NCI-H524 (cell line): ENCODE measurements around the gene TBC1D24.

ENCODE experiments used
- DNase-seq, 2 experiments: peaks; one replicate each; lab custom pipeline; 2025; lab: John Stamatoyannopoulos, UW

Gene TBC1D24

DNA sequence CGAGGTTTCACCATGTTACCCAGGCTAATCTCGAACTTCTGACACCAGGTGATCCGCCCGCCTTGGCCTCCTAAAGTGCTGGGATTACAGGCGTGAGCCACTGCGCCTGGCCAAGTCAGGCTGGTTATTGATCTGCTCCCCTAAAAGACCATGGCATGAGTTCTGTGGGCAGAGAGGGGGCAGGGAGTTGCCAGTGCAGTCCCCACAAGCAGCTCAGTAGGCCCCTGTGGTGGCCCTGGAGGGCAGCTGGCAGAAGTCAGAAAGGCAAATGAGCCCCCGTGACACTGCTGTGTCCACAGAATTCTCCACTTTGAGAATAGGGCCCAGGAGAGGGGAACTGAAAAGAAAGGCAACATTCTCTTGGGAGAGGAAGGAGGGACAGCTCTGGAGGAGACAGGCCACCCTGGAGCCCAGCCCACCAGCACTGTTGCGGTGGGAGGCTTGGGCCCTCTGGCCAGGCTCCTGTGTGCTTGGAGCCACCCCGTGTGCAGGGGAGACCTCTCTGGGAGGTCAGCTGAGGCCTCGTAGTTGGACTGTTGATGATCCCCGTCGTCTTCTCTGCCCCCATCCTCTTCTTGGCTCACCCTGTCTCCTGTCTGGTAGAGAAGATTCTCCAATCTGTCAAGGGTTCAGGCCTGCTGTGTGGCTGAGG is 43.2 kb downstream of the TBC1D24 start:
- DNase-seq: no peak

DNA sequence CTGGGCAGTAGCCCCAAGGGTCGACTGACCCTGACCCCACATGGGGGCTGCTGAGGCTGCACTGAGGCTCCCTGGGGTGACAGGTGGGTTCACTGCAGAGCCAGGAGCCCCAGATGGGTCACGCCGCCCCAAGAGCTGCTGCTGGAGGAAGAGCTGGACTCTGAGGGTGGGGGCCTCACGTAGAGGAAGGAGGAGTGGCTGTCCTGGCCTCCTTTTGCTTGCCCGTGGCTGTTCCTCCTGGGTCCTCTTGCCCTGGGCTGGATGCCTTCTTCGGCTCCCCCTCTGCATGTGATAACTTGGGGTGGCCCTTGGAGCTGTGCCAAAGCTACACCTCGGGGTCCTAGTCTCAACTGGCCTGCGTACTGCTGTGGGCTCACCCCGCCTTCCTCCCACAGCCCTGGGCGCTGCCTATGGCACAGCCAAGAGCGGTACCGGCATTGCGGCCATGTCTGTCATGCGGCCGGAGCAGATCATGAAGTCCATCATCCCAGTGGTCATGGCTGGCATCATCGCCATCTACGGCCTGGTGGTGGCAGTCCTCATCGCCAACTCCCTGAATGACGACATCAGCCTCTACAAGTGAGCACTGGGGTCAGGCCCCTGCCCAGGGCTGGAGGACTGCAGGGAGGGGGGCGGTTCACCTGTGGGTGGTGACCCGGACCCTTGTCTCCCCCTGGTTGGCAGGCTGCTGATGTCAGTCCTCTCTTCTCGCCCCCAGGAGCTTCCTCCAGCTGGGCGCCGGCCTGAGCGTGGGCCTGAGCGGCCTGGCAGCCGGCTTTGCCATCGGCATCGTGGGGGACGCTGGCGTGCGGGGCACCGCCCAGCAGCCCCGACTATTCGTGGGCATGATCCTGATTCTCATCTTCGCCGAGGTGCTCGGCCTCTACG is 44.1 kb downstream of the TBC1D24 start:
- no peak for DNase-seq

DNA sequence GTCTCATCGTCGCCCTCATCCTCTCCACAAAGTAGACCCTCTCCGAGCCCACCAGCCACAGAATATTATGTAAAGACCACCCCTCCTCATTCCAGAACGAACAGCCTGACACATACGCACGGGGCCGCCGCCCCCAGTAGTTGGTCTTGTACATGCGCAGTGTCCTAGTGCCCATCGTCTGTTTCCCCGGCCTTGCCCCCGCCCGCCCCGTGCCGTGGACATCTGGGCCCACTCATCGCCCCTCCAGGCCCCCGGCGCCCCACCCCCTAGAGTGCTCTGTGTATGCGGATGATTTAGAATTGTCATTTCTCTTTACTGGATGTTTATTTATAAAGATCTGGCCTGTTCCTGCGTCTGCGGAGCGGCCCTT is 44.8 kb downstream of the TBC1D24 start:
- no peak for DNase-seq

- DNase-seq: peak; percentile 73 to 82
Observed at GRCh38 chr16:2520097-2520783, 45.3 kb downstream of the TBC1D24 start, which contains the start of gene AMDHD2. AMDHD2 (plus strand) TSS chr16:2520371; CDS start chr16:2520459, 88 bp downstream.

- no peak for DNase-seq
Observed at GRCh38 chr16:2520784-2521531, 46.0 kb downstream of the TBC1D24 start.

- no peak for DNase-seq
Observed at GRCh38 chr16:2523801-2524231, 48.9 kb downstream of the TBC1D24 start.

DNA sequence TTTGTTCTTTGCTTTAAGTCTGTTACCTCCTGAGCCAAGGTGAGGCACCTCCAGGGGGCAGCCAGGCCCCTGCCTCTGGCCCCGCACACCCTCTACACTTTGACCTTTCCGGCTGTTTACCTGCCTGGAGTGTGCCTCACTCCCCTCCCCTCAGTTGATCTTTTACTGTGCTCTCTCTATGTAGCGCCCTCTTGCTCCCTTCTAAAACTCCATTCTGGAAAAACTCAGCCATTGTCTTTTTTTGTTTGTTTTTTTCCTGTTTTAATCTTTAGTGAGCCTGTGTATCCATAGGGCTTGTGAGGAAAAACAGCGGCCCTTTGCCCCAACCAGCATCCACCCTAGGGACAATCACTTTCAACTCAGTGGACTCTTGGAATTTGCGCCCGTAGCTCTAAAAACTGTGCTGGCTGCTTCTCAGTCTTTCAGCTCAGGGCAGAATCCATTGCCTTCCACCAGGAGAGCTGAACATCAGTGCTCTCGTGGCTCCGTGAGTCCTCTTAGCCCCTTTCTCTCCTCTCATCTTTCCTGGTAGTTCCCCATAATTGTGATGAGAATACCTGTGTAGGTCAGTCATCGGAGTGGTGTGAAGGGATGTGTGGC is 49.5 kb downstream of the TBC1D24 start:
- DNase-seq: no peak

DNA sequence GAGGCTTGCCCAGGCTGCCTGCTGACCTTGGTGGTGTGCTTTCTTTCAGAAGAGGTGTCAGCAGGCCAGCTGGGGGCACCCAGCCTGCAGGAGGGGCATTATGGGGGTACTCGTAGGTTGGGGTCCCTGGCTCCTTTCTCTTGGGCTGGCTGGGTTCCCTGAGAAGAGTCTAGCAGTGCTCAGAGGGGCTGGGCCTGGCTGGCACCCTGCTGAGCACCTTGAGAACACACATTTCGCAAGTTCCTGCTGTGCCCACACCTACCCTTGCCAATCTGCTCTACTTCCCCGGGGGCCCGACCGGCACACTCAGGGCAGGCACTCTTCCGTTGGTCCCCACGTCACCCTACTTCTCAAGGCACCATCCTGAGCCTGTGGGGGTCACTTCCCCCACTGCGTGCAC is 51.2 kb downstream of the TBC1D24 start:
- DNase-seq: no peak

DNA sequence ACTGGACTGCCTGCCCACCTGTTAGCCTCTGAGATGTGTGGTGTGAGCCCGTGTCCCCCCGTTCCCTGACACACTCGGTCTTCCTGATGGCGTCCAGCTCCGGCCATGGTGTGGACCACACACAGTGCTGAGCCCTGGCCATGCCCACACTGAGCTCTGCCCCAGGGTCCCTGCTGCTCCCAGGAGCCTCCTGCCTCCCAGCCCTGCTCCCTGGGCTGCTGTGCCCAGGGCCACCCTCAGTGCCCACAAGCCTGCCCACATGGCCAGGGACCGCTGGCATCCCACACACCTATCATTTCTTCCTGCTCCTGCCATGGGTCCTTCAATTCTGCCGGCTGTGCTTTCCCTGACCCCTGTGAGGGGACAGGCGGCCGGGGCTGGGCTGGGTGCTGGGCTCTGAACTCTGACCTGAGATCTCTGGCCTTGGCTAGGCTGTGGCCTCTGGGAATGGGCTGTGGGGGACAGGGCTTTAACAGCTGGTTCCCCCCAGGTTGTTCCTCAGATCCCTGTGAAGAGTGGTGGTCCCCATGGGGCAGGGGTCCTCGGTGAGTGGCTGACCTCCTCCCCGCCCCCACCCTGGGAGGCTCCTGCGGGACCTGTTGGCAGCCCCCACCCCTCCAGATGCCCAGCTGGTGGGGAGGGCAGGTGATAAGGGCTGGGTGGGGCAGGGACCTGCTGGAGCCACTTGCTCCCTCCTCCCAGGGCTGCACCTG is 52.3 kb downstream of the TBC1D24 start:
- DNase-seq: no peak

- no peak for DNase-seq
Observed at GRCh38 chr16:2527784-2528100, 52.8 kb downstream of the TBC1D24 start.

GRCh38 chr16:2528161-2529060 is 53.5 kb downstream of the TBC1D24 start:
- no peak for DNase-seq

DNA sequence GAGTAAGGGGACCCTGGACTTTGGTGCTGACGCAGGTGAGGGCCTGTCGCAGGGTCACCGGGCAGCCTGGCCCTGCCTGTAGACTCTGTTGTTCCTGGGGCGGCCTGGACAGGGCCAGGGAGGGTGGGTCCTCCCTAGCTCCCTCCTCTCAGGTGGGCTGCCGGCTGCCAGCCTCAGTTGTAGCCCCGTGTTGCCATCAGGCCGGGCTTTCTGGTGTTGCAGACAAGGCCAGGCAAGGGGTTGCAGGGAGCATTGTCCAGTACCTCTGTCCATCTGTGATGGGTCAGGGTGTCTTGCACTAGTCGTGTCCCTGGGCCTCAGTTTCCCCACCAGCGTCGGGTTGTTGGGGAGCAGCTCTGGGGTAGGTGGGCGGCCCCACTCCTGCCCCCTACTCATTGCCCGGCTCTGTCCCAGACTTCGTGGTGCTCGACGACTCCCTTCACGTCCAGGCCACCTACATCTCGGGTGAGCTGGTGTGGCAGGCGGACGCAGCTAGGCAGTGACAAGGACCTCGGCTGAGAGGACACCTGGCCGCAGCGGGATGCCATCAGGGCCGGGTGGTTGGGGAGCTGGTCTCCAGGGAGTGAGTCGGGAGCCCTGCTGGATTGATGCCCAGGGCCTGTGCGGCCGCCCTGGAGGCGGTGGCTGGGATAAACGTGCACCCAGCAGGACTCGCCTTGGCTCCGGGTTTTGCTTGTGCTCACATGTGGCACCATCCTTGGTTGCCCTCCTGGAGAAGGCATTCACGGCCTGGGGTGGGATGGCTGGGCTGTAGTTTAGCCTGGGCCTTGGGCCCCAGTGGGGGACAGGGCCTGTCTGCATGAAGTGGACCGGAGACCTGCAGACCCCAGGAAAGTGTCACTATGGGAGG is 54.4 kb downstream of the TBC1D24 start:
- DNase-seq: no peak

- DNase-seq: no peak
Observed at GRCh38 chr16:2529961-2530628, 55.2 kb downstream of the TBC1D24 start.

DNA sequence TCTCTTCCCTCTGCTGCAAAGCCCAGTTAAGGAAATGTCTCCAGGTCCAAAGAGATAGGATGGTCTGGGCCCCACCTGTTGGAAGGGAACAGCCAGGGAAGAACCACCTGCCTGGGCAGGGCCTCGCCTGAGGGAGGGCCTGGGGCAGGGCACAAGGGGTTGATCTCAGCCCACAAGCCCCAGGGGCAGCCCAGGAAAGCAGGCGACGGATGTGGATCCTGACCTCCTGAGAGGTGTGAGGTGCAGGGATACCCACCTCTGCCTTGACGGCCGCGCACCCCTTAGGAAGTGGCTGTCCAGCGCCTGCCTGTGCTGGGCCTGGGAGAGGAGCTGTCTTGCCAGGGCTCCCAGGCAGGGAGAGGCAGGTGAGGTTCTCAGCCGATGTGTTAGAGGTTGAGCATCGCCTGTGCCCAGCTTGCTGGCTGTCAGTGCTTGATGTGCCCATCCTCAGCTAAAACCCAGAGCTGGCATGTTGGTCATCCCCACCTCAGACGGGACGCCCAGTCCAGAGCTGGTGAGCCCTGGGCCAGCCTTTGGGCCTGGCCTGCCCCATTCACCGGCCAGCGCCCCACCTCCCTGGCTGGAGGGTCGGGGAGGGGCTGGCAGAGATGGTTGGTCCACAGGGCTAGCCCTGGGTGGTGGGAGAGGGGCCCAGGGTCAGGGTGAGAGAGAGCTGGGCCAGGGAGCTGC is 55.8 kb downstream of the TBC1D24 start:
- DNase-seq: no peak

DNA sequence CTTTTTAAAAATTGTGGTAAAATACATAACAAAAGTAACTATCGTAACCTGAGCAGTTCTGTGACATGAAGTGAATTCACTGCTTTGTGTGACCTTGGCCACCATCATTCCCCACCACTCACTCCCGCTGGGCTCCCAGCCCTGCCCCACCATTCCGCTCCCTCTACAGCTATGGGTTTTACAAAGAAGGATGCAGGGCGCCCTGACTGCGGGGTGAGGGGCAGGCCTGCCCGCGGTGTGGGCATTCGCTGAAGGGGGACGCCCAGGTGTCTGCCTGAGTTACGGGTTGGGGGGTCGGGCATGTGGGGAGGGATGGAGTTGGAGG is 56.4 kb downstream of the TBC1D24 start, which contains the start of gene CEMP1:
CEMP1 (minus strand) TSS at position 38 of the 325 bp plus-strand sequence. CDS start 335 bp downstream, outside the sequence.
- no peak for DNase-seq

DNA sequence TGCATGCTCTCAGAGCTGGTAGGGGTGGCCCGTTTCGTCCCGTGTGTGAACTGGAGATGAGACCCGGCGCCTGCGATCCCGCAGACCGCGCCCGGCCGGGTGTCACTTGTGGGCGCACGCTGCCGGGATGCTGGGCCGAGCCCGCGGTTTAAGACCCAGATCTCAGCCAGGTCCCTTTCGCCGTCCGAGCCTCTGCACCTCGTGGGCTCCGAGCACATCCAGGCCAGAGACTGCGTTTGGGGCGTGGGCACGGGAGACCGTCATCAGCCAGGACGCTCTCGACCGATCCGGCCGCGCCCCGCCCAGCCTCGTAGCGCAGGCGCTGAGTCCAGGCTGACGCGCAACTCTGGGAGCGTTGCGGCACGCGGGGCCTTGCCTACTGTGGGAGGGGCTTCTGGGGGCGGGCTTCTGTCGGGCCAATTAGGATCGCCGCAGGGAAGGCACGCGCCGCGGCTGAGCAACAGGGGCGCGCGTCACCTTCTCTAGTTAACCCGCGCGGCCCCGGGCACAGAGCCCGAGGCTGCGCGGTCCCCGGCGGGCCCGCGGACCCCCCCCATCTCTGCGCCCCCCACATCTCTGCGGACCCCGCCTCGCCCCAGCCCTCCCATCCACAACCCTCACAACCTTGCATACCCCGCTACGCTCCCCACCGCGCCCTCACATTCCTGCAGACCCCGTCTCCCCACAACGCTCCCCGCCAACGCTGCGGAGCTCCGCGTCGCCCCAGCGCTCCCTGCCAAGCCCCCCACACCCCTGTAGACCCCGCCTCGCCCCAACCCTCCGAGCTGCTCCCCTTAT is 57.0 kb downstream of the TBC1D24 start:
- DNase-seq: peak; percentile 96 to 97
